Stimulated activated CD8-positive, alpha-beta memory T cell treated with anti-CD3 and anti-CD28 coated beads, Interleukin-4, amount 100 ng/mL, for 4 hours (primary cell): ENCODE results near the gene GPR22.

ENCODE experiments used
- DNase-seq, 2 donors: peaks; one replicate each; pipeline ENCODE4 v3.0.0-alpha.2; 2020; ENCODE audit warnings: low read depth in 2 of 2, low spot score in 1 of 2

The GPR22 gene

GRCh38 chr7:107479303-107479702 is 9.4 kb downstream of the GPR22 start:
- no peak for DNase-seq

- DNase-seq, result no peak
Observed at GRCh38 chr7:107480932-107481331, 11.1 kb downstream of the GPR22 start.

GRCh38 chr7:107482571-107482970 is 12.7 kb downstream of the GPR22 start:
- DNase-seq, result no peak

GRCh38 chr7:107486041-107486440 is 16.2 kb downstream of the GPR22 start:
- no peak for DNase-seq

- no peak for DNase-seq
Observed at GRCh38 chr7:107492875-107493274, 23.0 kb downstream of the GPR22 start.

- no peak for DNase-seq
Observed at GRCh38 chr7:107494315-107494751, 24.5 kb downstream of the GPR22 start.

- DNase-seq, result no peak
Observed at GRCh38 chr7:107494884-107495283, 25.0 kb downstream of the GPR22 start.

GRCh38 chr7:107495516-107495915 is 25.7 kb downstream of the GPR22 start:
- DNase-seq, result no peak

- no peak for DNase-seq
Observed at GRCh38 chr7:107499731-107500130, 29.9 kb downstream of the GPR22 start.

GRCh38 chr7:107501593-107501992 is 31.7 kb downstream of the GPR22 start:
- no peak for DNase-seq

- DNase-seq, result no peak
Observed at GRCh38 chr7:107502154-107502553, 32.3 kb downstream of the GPR22 start.

- no peak for DNase-seq
Observed at GRCh38 chr7:107502797-107503196, 32.9 kb downstream of the GPR22 start.

GRCh38 chr7:107503687-107504086 is 33.8 kb downstream of the GPR22 start:
- no peak for DNase-seq

GRCh38 chr7:107505362-107505761 is 35.5 kb downstream of the GPR22 start:
- DNase-seq, result no peak

- DNase-seq, result no peak
Observed at GRCh38 chr7:107505997-107506673, 36.3 kb downstream of the GPR22 start.

- DNase-seq, result no peak
Observed at GRCh38 chr7:107506674-107507339, 37.0 kb downstream of the GPR22 start.
